ENCODE results near the gene MACROD2. TPM values are rescaled to one million over a fixed set of nuclear protein-coding genes. Genes with fewer than 3 reads are reported as not detected.

The MACROD2 gene
- total and polyA plus RNA-seq, 8 donors, result 0.78 to 31.3 (median 10.9) TPM; not detected in 1

DNA sequence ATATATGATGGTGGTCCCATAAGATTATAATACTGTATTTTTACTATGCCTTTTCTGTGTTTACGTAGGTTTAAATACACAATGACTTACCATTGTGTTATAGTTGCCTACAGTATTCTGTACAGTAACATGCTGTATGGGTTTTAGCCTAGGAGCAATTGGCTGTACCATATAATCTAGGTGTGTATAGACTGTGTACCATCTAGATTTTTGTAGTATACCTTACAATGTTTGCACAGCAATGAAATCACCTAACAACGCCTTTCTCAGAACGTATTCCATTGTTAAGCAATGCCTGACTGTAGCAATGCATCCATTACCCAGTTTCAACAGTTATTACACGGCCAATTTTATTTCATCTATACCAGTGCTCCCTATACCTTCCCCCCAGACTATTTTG, 10.7 kb downstream of the MACROD2 start:
- H3K36me3 ChIP-seq, result peaks cover 0 to 6% (median 0%) of the 10 kb centered on the region in 4 donors
- 91 to 96% (median 93%) methylated on average over 4 of the region's 4 CpGs for WGBS, 5 donors
- no peaks in the 10 kb centered on the region for H3K27me3 ChIP-seq
- H3K4me1 ChIP-seq, result no peaks in the 10 kb centered on the region
- H3K4me3 ChIP-seq, result no peak overlapping the region
- TF ChIP-seq EP300 (IDR thresholded peaks at IDR 0.05), result no peak
- TF ChIP-seq, protein P1, sequence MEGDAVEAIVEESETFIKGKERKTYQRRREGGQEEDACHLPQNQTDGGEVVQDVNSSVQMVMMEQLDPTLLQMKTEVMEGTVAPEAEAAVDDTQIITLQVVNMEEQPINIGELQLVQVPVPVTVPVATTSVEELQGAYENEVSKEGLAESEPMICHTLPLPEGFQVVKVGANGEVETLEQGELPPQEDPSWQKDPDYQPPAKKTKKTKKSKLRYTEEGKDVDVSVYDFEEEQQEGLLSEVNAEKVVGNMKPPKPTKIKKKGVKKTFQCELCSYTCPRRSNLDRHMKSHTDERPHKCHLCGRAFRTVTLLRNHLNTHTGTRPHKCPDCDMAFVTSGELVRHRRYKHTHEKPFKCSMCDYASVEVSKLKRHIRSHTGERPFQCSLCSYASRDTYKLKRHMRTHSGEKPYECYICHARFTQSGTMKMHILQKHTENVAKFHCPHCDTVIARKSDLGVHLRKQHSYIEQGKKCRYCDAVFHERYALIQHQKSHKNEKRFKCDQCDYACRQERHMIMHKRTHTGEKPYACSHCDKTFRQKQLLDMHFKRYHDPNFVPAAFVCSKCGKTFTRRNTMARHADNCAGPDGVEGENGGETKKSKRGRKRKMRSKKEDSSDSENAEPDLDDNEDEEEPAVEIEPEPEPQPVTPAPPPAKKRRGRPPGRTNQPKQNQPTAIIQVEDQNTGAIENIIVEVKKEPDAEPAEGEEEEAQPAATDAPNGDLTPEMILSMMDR (IDR thresholded peaks at IDR 0.05), result no peak
- TF ChIP-seq POLR2AphosphoS5 (IDR thresholded peaks at IDR 0.05), result no peak
- no peak for TF ChIP-seq POLR2A (IDR thresholded peaks at IDR 0.05)
- intact Hi-C loops (cut with DNase I; ENCODE audit: low total_unique reads), result no loop called here
- DNase-seq, result no peak
- peaks cover 0 to 7% (median 0%) of the 10 kb centered on the region in 4 donors for H3K9me3 ChIP-seq
- H3K27ac ChIP-seq, result no peak overlapping the region

DNA sequence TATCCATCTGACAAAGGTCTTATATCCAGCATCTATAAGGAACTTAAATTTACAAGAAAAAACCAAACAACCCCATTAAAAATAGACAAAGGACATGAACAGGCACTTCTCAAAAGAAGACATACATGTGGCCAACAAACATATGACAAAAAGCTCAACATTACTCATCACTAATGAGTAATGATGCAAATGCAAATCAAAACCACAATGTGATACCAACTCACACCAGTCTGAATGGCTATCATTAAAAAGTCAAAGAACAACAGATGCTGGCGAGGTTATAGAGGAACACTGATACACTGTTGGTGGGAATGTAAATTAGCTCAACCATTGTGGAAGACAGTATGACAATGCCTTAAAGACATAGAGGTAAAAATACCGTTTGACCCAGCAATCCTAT, 13.9 kb downstream of the MACROD2 start:
- Histone ChIP-seq H3K27me3 (no peaks in the 10 kb centered on the region), H3K9me3 (peaks cover 0 to 22% (median 10%) of the 10 kb centered on the region in 4 donors), H3K4me1 (no peaks in the 10 kb centered on the region), H3K27ac (no peak overlapping the region), H3K36me3 (no peaks in the 10 kb centered on the region), H3K4me3 (no peak overlapping the region)
- TF ChIP-seq POLR2AphosphoS5 (IDR thresholded peaks at IDR 0.05), result no peak
- TF ChIP-seq, protein P1 (IDR thresholded peaks at IDR 0.05), result no peak
- no peak for TF ChIP-seq POLR2A (IDR thresholded peaks at IDR 0.05)
- intact Hi-C loops (cut with DNase I; ENCODE audit: low total_unique reads), result no loop called here
- 67 to 88% (median 83%) methylated on average over 2 of the region's 2 CpGs for WGBS, 5 donors
- no peak for DNase-seq

DNA sequence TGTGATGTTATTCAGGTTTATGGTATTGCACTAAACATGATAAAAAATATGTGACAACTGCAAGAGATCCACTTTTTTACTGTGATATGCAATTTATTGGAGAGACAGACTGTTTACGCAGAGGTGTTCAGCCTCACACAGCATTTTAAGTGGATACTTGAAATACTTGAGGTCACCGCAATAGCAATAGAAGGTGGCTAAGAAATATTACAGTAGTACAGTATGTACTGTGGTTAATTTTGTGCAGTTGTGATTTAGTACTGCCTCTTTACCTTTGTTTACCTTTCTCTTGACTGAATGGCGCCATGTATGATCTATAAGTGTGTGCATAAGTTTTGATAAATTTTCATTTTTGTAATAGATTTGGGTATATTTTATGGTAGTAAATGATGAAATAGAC, 17.4 kb downstream of the MACROD2 start:
- Histone ChIP-seq H3K4me1 (no peaks in the 10 kb centered on the region), H3K27ac (no peak overlapping the region), H3K27me3 (no peaks in the 10 kb centered on the region), H3K9me3 (peaks cover 0 to 25% (median 13%) of the 10 kb centered on the region in 4 donors), H3K4me3 (no peak overlapping the region), H3K36me3 (peaks cover 0 to 3% (median 0%) of the 10 kb centered on the region in 4 donors)
- intact Hi-C loops (cut with DNase I; ENCODE audit: low total_unique reads), result no loop called here
- no peak for DNase-seq
- TF ChIP-seq, protein P1 (IDR thresholded peaks at IDR 0.05), result no peak
- TF ChIP-seq POLR2AphosphoS5 (IDR thresholded peaks at IDR 0.05) (no peak), EP300 (IDR thresholded peaks at IDR 0.05) (no peak), POLR2A (IDR thresholded peaks at IDR 0.05) (no peak)
- 96 to 99% (median 97%) methylated on average over 3 of the region's 3 CpGs for WGBS, 5 donors

DNA sequence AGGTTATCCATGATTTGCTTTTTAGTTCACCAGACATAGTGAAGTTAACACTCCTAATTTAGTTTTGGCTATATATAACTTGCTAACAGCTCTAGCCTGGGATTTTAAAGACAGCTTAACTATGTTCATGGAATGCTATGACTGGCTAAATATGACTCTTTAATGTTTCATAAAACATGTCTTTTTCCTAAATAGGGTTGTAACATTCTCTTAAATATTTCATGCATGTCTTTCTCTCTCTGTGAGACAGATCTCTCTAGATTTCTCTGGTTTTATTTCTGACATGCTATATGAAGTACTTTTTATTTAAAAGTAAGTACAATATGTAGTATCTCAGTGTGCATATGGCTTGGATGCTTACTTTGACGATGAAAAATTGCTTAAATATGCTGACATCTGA, 35.7 kb downstream of the MACROD2 start:
- Histone ChIP-seq H3K27ac (no peak overlapping the region), H3K9me3 (no peaks in the 10 kb centered on the region), H3K4me1 (no peaks in the 10 kb centered on the region), H3K27me3 (no peaks in the 10 kb centered on the region), H3K4me3 (no peak overlapping the region), H3K36me3 (peaks cover 0 to 12% (median 4%) of the 10 kb centered on the region in 4 donors)
- intact Hi-C loops (cut with DNase I; ENCODE audit: low total_unique reads), result no loop called here
- 84 to 97% (median 91%) methylated on average over 1 of the region's 1 CpG for WGBS, 5 donors
- no peak for DNase-seq
- TF ChIP-seq EP300 (IDR thresholded peaks at IDR 0.05) (no peak), POLR2A (IDR thresholded peaks at IDR 0.05) (no peak), POLR2AphosphoS5 (IDR thresholded peaks at IDR 0.05) (no peak)
- TF ChIP-seq, protein P1 (IDR thresholded peaks at IDR 0.05), result no peak
